HG03558 (cell line): ENCODE results near the gene CCDC3.

Source experiments
- ATAC-seq: cut with Tn5 transposase; IDR thresholded peaks from one replicate; pipeline ENCODE4 v1.9.1; 2021; ENCODE audit warnings: moderate number of reproducible peaks; ENCODE audit not compliant: unreplicated experiment; ENCODE audit errors: extremely low read depth

The CCDC3 gene

DNA sequence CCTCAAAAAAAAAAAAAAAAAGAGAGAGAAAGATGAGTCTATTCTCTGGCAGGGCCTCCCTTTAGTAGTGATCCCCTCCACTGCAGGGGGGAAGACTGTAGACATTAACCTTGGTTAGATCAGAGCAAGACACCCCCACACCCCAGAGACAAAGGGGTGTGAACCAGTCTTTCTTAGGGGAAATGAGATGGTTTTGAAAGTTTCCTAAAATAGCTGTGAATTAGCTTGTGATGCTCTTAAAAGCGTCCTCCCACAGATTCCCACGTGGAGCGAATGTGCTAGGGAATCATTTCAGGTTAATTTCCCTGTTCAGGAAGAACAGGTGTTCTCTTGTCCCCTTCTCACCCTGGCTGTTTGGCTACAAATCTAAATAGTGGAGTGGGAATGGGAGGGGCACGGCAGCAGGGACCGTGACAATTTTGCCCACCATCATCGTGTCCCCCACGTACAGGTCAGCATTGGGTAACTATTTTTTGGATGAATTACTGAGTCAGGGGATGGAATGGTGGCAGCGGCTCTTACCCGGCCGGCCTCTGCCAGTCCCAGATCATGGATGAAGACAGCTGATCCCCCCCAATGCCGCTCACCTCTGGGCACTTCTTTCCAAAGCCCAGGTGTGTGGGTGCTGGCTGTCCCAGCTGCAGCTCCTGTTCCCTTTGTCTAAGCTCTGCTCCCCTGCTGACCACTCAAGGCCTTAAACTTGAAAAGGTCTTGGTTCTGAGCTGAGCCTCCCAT is 152.9 kb downstream of the CCDC3 start:
- no peak for ATAC-seq

DNA sequence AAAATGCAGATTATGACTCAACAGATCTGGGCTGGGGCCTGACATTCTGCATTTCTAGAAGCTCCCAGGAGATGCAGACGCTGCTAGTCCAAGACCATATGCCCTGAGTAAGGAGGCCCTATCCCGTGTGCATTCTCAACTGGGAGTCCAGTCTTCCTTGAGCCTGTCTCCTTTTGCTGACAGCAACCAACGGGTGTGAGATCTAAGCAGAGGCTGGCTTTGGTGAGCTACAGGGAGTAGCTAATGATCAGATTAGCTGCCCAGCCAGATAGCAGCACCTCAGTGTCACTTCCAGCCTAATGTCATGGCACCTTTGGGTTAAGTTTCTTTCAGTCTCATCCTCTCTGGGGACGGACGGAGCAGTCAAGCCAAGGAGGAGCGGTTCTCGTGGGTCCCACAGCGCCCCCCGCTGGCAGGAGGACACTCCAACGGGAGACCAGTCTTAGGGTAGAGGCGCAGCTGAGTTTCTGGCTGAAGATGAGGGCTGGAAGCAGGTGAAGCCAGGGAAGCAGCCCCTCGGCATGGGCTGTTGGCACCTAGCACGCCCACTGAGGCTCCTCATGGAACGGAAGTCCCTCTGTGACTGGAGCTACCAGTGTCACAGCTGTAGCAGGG is 154.0 kb downstream of the CCDC3 start:
- ATAC-seq, result no peak

DNA sequence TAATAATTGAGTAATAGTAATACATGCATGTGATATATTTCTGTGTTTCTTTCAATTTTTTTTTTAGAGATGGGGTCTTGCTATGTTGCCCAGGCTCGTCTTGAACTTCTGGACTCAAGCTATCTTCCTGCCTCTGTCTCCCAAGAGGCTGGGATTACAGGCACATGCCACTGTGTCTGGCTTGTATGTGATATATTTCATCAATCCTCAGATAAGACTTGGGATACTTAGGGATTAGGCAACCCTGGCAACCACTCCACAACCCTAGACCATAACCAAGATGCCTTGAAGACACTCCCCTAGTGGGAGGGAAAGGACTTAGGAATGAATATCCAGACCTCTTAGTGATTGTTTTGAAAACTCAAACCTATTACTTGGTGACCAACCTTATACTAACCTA is 154.8 kb downstream of the CCDC3 start:
- no peak for ATAC-seq
